Measurements from ENCODE around the gene SPATA32.

SPATA32 gene

DNA sequence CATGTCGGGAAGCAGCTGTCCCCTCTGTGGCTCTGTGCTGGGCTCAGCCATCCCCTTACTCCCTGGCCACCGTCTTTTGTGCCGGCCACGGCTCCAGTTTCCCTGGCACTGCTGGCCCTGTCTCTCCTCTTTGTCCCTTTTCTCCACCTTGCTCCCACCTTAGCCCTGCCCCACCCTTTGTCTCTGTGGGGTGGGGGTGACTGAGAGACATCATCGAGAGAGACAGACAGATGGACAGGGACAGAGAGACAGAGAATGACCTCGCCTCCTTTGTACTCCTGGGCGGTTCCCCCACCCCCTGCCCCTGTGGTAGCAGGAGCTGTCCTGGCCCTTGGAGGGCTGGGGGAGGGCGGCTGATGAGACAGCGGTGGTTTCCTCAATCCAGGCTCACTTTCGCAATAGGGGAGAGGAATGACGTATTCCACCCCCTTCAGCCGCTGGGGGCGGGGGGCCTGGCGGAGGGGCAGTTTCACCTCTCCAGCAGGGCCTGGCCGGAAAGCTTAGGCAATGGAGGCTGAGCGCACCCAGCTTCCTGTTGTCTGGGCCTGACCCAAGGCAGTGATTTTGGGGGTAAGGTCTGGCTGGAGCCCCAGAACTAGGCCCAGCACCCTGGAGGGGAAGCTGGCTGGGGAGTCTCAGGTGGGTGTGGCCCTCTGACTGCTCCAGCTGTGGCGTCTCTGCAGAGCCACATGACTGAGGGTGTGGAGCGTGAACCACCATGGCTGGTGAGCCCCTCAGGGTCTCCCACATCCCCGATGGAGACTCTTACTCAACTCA is 32.9 kb downstream of the SPATA32 start:
- DNase-seq (ENCODE audit: low read depth) = peak; percentile 49

DNA sequence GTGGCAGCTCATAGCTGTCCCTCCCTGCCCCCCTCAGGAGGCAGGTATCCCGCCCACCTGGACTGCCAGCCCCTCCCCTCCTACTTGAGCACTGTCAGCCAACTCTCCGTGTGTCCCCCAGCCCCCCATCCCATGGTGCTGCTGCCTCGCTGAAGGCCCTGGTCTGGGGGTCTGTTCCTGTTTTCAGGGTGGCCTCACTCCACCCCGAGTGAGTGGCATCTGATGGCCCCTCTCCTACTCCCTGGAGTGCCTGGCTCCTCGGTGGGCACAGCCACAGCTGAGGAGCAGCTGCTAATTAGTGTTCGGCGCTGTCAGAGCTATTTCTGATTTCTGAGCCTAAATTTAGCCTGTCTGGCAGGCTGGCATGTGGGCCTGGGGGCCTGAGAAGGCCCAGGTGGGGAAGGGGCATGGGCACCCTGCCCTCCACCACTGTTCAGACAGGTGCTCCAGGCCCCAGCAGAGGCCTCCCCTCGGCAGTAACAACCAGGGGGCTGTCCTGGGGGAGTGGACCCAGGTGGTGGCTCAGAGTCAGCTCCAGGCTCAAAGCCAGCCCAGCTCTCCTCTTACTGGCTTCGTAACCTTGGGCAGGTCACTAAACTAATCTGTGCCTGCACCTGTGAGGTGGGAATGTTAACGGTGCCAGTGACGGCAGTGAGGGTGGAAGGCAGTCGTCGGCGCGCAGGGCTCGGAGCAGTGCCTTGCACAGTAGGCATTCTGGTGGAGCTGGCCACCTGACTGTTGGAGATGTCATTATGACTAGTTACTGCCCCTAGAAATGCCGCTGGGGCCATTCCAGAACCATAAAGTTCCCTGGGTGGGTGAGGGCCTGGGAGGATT is 33.8 kb downstream of the SPATA32 start:
- DNase-seq (ENCODE audit: low read depth) = no peak

DNA sequence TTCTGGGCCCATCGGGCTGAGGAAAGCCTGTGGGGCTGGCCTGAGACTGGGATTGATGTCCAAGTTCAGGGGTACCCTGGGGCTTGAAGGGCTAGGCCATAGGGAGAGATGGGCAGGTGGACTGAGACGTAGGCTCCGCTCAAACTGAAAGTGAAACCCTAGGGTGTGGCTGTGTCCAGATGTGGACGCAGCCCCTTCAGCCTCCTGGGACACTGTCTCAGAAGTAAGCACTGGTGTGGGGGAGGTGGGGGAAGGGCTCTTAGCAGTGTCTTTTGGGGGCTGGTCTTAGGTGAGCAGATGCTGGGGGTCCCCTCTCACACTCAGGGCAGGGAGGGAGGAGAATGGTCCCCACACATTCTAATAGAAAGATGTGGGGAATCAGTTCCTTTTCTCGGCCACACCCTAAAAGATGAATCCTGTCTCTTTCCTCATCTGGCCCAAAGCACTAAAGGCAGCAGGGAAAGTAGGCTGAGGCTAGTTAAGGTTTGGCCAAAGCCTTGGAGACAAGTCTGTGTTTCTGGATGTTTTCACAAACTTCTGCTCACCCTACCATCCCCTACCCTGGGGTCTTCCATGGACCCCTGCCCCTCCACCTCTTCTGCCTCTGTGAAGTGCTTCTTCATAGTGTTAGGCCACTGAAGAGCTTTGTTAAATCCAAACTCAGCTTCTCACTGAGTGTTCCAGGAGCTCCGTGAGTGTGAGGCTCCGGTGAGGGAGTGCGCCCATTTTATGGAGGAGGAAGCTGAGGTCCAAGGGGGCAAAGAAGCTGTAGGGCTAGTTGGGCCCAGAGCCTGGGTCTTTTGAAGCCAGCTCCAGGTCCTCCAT is 34.6 kb downstream of the SPATA32 start:
- no peak for DNase-seq (ENCODE audit: low read depth)

DNA sequence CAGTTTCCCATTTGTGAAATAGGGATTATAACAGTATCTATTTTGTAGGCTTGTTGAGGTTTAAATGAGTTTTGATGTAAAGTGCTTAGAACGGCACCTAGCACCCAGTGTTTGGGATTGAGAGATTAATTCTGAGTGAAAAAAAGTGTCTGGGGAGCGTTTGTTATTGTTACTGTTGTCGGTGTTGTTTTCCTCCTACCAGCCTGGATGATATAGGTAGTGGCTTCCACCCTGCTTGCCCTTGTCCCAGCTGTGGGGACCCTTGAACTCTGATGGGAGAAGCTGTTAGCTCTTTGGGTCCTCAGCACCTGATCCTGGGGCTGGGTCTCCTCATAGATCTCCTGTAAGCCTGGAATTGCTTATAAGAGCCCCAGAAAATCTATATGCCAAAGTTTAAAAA is 35.3 kb downstream of the SPATA32 start:
- DNase-seq (ENCODE audit: low read depth) = no peak

DNA sequence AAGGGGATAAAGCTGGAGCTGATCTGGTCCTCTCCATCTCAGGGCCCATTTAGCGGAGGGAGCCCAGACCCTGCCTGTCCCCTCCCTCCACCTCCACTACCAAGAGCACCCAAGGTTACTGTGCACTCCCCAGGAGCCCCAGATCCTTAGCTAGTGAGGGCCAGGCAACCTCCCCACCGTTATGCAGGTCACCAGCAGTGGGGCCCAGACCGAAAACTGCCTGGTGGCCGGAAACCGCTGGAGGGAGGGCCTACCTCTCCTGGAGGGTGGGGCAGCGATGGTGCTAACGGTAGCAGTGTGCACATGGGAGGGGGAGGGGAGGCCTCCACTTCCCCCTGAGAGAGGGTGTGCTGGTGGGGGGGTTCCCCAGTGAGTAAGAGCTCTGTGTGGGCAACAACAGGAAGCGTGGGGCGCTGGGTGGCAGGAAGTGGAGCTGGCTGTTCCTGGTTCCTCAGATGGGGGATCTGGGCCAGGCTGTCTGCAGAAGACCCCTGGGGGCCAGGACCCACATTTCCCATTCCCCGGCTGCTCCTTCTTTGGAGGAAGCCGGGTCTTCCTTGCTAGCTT is 35.8 kb downstream of the SPATA32 start:
- DNase-seq (ENCODE audit: low read depth) = peak; percentile 89

DNA sequence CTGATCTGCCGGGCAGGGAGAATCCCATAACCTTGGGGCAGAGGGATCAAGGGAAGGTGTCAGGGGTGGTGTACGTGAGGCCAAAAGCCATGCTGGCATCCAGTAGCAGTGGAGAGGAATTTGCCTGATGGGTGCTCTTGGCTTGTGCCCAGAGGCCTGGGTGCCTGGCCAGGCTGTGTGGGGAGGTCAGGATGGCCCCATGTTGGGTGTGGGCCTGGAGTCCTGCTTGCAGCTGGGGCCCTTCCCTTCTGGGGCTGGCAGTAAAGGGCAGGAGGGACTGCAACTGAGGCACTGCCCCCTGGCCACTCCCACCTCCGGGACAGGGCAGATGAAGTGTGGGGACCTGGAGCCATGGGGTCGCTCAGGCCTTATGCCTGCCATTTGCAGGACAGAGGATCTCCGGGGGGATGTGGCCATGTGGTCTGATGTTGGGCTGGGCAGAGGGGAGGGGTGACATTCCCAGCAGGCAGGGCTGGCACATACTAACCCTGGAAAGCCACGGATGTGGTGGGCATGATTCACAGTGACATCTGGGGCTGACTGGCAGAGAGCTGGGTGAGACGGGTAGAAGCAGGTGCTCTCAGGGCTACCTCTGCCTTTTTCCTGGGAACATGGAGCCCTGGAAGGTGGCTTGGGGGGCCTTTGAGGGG is 36.7 kb downstream of the SPATA32 start:
- no peak for DNase-seq (ENCODE audit: low read depth)

DNA sequence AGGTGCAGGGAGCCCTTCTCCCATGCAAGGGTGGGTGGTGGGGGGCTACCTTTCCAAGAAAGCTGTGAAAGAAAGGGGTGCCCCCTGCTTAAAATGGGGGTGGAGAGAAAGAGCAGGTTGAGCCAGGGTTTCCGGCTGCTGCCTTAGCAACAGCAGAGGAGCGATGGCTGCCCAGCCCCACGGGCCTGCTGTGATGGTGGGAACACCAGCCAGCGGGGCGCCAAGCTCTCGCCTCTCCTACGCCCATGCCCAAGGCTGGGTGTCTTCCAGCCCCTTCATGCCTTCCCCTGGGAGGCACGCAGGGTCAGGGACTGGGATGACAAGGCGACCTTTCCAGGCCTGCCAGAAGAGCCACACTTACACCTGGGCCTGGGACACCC is 37.2 kb downstream of the SPATA32 start:
- no peak for DNase-seq (ENCODE audit: low read depth)

DNA sequence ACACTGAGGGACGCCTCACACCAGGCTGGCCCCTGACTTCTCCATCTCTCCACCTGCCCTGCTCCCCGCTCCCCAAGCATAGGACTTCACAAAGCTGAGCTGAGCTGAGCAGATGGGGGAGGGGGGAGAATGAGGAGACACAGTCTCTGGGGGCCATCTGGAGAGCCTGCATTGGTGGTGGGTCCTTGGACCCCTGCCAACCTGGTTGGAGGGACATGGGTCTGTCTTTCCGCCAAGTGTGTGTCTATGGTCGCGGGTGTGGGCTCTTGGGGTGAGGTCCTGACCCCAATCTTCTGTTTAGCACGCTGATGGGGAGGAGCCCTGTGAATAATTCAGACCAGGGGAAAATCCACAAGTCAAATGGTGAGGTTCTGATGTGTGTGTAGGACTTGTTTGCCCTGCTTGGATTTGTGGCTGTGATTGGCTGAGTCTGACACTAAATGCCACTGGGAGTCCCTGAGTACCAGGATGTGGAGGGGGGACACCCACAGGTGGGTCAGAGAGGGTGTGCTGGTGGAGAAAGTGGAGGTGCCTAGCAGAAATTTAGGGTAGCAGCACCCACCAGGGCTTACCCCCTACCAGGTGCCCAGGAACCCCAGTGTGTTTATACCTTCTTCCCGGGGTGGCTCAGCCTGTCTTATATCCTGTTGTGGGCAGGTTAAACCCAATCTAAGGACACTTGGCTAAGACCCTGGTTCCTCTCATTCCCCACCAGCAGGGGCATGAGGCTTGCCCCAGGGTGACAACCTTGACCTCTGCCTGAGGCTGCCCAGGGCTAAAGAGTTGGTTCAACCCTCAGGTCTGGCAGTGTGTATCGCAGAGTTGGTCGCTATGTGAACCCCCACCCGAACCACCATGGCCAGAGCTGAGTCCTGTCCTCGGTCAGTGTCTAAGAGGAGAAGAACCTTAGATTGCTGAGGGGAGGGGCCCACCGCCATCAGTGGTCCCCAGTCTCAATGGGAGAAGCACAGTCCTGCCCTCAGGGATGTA is 38.1 kb downstream of the SPATA32 start:
- DNase-seq (ENCODE audit: low read depth) = no peak

DNA sequence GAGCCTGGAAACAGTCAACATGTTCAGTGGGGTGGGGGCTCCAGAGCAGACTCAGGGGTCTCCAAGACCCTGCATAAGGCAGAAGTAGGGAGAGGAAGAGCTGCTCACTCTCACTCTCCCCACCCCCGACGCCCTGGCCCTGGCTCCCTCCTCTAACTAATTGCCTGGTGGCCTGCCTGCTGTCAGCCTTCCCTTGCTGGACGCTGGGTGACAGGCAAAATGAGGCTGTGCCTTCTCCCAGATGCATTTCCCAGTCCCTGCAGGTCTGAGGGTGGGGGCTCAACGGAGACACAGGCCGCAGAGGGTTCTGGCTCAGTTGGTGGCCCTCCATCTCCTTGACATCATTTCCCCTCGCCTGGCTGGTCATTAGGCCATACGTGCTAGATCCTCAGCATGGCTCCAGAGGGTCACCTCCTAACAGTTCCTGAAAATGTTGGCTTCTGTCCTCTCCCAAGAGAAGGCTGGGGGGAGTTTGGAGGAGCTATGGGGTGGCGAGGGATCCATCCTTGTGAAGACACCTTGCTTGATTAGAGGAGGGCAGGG is 38.8 kb downstream of the SPATA32 start:
- no peak for DNase-seq (ENCODE audit: low read depth)

DNA sequence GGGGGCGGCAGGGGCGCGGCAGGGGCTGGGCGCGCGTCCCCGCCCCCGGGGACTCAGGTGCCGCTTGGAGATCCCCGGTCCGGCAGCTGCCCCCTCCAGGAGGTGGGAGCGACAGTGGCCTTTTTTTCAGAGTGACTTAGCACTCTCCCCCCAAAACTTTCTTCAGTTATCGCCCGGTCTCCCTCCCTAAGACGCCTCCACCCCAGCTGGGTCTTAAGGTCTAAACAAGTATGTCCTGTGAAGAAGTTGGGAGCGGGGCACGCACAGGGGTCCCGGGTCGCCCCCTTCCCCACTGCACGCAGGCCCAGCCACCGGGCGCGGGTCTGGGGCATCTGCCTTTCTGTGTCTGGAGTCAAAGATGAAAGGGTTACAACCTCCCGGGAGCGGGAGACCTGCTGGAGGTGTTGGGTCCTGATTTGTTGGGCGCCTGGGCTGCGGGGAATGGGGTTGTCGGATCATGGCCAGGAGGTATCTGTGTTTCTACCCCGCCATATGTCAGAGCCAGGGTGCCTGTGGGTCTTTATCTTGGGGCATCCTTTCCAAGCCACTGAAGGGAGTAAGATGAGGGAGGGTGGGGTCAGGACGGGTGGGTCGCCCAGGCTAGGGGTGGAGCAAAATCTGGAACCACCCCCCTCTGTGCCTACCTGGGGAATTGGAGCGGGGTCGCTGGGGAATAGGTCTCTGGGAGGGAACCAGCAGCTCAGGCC is 39.5 kb downstream of the SPATA32 start:
- no peak for DNase-seq (ENCODE audit: low read depth)

DNA sequence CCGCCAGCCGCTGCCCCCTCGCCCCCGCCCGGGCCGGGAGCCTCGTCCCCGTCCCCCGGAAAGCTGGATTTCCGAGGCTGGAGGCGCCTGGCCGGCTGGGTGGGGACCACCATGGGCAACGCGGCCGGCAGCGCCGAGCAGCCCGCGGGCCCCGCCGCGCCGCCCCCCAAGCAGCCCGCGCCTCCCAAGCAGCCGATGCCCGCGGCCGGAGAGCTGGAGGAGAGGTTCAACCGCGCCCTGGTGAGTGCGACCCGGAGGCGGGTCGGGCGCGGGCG is 39.9 kb downstream of the SPATA32 start:
- no peak for DNase-seq (ENCODE audit: low read depth)

DNA sequence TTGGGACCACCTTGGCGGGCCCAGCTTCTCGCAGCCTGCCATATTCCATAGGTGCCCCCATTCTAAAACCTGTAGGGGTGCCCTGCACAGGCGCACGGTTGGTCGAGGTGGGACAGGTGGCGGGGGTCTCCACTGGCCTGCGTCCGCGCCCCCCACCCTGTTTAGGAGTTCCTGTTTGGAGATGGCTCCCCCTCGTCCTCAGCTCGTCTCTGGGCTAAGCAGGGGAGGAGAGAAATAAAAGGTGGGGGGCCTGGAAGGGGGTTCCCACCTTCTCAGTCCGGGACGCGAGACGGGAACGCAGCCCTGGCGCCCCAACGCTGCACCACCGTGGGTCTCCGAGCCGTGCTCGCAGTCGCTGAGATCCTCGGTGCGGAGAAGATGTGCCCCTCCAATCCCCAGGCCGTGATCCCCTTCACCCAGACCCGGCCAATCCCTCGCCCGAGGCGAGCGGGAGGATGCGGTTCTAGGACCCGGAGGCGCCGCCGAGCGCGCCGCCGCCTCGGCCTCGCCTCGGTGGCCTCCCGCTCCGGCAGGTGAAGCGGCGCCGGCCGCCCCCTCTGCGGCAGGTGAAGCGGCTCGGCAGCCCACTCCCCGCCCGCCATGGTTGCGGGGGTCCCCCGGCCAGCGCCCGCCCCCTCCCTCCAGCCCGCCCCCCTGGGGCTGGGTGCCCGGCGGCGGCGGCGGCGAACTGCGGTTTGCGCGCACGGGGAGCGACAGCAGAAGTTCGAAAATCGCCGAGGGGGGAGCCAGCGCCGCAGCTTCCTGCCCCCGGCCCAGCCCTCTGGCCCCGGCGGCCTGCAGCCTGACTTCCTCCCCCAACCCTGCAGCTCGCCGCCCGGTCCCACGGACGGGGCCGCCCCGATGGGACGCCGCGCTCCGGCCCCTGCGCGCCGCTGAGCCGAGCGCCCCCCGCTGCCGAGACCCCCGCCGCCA is 40.5 kb downstream of the SPATA32 start, which contains the start of gene FMNL1:
TSS of gene FMNL1 (plus strand) at position 805 of the 933 bp plus-strand sequence. CDS start 240 bp downstream, outside the sequence.
- DNase-seq (ENCODE audit: low read depth) = no peak

DNA sequence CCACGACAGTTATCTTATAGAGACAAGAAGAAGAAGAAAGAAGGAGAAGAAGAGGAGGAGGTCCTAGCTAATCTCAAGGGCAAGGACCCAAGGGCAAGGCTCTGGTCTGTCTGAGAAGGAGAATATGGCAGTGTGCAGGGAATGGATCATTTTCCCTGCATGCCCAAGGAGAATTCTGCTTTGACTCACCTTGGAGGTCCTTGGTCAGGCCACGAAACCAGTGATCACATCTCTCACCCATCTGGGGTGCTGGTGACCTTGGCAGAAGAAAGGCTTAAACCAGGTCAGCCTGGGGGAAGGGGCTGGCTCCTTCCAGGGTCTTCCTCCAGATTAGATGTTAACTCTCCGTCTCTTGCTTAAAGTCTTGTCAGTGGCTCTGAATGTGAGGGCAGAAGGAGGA is 41.8 kb downstream of the SPATA32 start:
- DNase-seq (ENCODE audit: low read depth) = no peak

DNA sequence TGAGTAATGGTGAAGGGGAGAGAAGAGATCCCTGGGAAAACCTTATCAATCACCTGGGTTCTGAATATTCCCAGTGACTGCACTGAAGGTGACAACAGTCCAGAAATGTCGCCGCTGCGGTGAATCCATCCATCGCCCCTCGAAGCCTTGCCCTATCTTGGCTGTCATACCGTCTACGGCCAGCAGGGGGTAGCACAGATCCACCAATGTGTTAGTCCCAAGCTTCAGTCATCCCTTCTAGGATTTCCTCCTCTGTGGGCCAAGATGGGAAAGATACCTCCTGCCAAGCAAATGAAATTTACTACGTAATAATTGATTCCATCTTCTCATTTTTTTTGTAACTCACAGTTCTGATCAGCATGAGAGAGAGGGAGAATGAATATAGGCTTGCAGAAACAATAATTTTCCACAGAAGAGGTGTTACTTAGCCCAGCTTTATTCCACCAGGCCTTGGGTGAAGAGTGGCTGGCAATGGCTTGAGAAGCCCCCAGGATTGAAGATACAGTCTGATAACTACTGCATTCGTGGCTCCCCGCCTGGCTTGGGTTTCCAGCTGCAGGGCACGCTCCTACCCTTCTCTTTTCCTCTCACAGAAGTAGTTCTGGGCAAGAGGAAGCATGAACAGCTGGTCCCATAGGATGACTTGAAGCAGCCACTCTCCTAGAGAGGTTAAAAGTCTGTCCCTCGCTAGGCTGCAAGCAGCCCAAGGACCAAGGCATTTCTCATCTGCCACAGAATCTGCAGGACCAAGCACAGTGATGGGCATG is 42.8 kb downstream of the SPATA32 start:
- peak; percentile 92 for DNase-seq (ENCODE audit: low read depth)

Measured in stimulated activated CD8-positive, alpha-beta memory T cell treated with anti-CD3 and anti-CD28 coated beads, Interleukin-15, amount 100 ng/mL, for 1 hour (primary cell).